Ishikawa (cell line): ENCODE measurements around the gene CDH24.

Experiments used
- EP300 ChIP-seq: IDR thresholded peaks from 2 replicates; pipeline ENCODE4 v1.6.1; 2012; ENCODE audit warnings: borderline replicate concordance
- MAX ChIP-seq: IDR thresholded peaks from 2 replicates; pipeline ENCODE4 v1.6.1; 2012
- RAD21 ChIP-seq: IDR thresholded peaks from 2 replicates; pipeline ENCODE4 v1.6.1; 2012; ENCODE audit warnings: low read depth
- ZBTB7A ChIP-seq: IDR thresholded peaks from 2 replicates; pipeline ENCODE4 v1.6.1; 2012; ENCODE audit warnings: low read depth
- TF ChIP-seq, protein P1 (sequence below): IDR thresholded peaks from 2 replicates; pipeline ENCODE4 v1.6.1; 2012; ENCODE audit warnings: low read depth, mild to moderate bottlenecking

DNA sequence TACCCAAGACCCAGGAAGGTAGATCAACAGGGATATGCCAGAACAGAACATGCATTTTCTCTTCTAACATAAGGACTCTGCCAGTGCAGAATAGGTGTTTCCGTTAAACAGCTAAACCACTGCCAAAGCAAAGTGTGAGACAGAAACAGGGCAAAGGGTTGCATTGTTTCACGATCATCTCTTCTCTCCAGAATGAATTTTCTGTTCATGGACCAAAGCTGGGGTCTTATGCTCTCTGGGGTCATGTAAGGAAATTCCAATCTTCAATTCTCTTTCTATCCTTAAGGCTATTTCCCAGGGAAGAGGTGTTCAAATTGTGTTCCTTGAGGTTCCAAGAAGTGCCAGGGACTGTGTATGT lies 33.5 kb downstream of the CDH24 start:
- TF ChIP-seq RAD21, result no peak
- TF ChIP-seq, protein P1, sequence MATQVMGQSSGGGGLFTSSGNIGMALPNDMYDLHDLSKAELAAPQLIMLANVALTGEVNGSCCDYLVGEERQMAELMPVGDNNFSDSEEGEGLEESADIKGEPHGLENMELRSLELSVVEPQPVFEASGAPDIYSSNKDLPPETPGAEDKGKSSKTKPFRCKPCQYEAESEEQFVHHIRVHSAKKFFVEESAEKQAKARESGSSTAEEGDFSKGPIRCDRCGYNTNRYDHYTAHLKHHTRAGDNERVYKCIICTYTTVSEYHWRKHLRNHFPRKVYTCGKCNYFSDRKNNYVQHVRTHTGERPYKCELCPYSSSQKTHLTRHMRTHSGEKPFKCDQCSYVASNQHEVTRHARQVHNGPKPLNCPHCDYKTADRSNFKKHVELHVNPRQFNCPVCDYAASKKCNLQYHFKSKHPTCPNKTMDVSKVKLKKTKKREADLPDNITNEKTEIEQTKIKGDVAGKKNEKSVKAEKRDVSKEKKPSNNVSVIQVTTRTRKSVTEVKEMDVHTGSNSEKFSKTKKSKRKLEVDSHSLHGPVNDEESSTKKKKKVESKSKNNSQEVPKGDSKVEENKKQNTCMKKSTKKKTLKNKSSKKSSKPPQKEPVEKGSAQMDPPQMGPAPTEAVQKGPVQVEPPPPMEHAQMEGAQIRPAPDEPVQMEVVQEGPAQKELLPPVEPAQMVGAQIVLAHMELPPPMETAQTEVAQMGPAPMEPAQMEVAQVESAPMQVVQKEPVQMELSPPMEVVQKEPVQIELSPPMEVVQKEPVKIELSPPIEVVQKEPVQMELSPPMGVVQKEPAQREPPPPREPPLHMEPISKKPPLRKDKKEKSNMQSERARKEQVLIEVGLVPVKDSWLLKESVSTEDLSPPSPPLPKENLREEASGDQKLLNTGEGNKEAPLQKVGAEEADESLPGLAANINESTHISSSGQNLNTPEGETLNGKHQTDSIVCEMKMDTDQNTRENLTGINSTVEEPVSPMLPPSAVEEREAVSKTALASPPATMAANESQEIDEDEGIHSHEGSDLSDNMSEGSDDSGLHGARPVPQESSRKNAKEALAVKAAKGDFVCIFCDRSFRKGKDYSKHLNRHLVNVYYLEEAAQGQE, result no peak
- TF ChIP-seq ZBTB7A, result no peak
- TF ChIP-seq EP300, result no peak
- TF ChIP-seq MAX, result no peak
